ENCODE measurements around the gene EAF1. TPM values are rescaled to one million over a fixed set of nuclear protein-coding genes. Genes with fewer than 3 reads are reported as not detected.

The EAF1 gene
- total RNA-seq, 6 experiments from 2014 or later = 11.6 to 27.7 (median 17.1) TPM

- intact Hi-C loops (cut with DNase I) = no loop called here
These were observed 59.6 kb downstream of the EAF1 start for GRCh38 chr3:15486979-15487378.

DNA sequence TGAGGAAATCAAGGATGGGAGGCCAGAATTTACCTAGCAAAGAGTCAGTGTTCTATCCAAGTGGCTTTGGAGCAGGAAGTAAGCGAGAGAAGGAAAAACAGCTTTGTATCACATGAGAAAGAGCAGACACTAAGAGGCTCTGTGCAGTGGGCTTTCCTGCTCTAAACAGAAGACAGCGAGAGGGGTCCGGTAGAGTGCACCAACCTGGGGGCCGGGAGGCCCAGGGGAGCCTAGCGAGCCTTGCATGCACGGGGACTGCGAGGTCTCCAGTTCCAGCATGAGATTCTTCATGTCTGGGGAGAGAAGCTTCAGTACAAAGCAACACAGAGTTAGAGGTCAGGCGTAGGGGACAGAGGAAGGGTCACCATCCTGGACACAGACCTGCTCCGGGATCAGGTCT is 60.6 kb downstream of the EAF1 start:
- ATAC-seq = no peak
- WGBS (ENCODE audit: insufficient coverage, low coverage, low lambda C conversion rate, missing lambda C conversion rate) = 97% methylated on average over 6 of the region's 9 CpGs
- no peak overlapping the region for H3K4me3 ChIP-seq
- DNase-seq = no peak
- no peaks in the 10 kb centered on the region for H3K36me3 ChIP-seq
- H3K9me3 ChIP-seq = no peaks in the 10 kb centered on the region
- intact Hi-C loops (cut with DNase I) = no loop called here
- no peaks in the 10 kb centered on the region for H3K4me1 ChIP-seq
- no peaks in the 10 kb centered on the region for H3K27me3 ChIP-seq
- no peak overlapping the region for H3K27ac ChIP-seq
- TF ChIP-seq POLR2A (IDR thresholded peaks at IDR 0.05) (no peak), CTCF (IDR thresholded peaks at IDR 0.05) (no peak)

More at GRCh38 chr3:15486979-15487378, 59.6 kb downstream of the EAF1 start:
- no peak for ATAC-seq
- 90% methylated on average over 3 of the region's 4 CpGs for WGBS (ENCODE audit: insufficient coverage, low coverage, low lambda C conversion rate, missing lambda C conversion rate)
- no peak for DNase-seq
- Histone ChIP-seq H3K27ac (no peak overlapping the region), H3K9me3 (no peaks in the 10 kb centered on the region), H3K36me3 (no peaks in the 10 kb centered on the region), H3K27me3 (no peaks in the 10 kb centered on the region), H3K4me3 (no peak overlapping the region), H3K4me1 (no peaks in the 10 kb centered on the region)
- no peak for TF ChIP-seq POLR2A (IDR thresholded peaks at IDR 0.05)
- no peak for TF ChIP-seq CTCF (IDR thresholded peaks at IDR 0.05)

GRCh38 chr3:15490158-15490557 is 62.8 kb downstream of the EAF1 start:
- Histone ChIP-seq H3K27me3 (no peaks in the 10 kb centered on the region), H3K9me3 (no peaks in the 10 kb centered on the region), H3K27ac (no peak overlapping the region), H3K4me1 (no peaks in the 10 kb centered on the region), H3K4me3 (no peak overlapping the region), H3K36me3 (no peaks in the 10 kb centered on the region)
- WGBS (ENCODE audit: insufficient coverage, low coverage, low lambda C conversion rate, missing lambda C conversion rate) = 41% methylated on average over 2 of the region's 2 CpGs
- ATAC-seq (peak in 2 of 4 donors; percentile 15 to 30), DNase-seq (no peak)
- intact Hi-C loops (cut with DNase I) = no loop called here
- no peak for TF ChIP-seq POLR2A (IDR thresholded peaks at IDR 0.05)
- no peak for TF ChIP-seq CTCF (IDR thresholded peaks at IDR 0.05)

DNA sequence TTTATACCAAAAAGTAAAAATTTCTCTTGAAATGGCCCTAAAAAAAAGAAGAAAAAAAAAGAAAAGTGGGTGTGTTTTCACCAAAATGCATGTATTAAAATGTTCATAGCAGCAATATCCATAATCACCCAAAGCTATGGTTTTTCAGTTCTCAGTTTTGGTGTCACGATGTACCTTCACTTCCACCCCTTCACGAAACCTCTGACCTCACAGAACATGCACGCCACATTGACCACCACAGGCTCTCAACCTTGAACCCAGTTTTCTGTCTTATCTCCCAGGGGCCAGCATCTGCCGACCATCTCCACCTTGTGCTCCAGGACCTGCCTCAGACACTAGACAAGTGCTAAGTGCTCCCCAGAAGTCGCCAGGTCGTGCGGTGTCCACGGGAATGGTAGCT is 63.7 kb downstream of the EAF1 start:
- DNase-seq = no peak
- no peak overlapping the region for H3K27ac ChIP-seq
- WGBS (ENCODE audit: insufficient coverage, low coverage, low lambda C conversion rate, missing lambda C conversion rate) = 93% methylated on average over 8 of the region's 8 CpGs
- no peak for ATAC-seq
- H3K4me3 ChIP-seq = no peak overlapping the region
- H3K36me3 ChIP-seq = no peaks in the 10 kb centered on the region
- intact Hi-C loops (cut with DNase I) = no loop called here
- no peaks in the 10 kb centered on the region for H3K9me3 ChIP-seq
- no peaks in the 10 kb centered on the region for H3K27me3 ChIP-seq
- no peaks in the 10 kb centered on the region for H3K4me1 ChIP-seq
- TF ChIP-seq CTCF (IDR thresholded peaks at IDR 0.05) (no peak), POLR2A (IDR thresholded peaks at IDR 0.05) (no peak)

Small RNA genes within 50 kb of the gene (small RNA-seq; reads per million reads assigned to genes)
- gene RNU6-1024P = 0 reads per million in 2 experiments

Other genes starting within 250 kb of the EAF1 start
- 10 to 100 TPM; 20.1 to 32.8 (median 23.1) TPM for gene CAPN7, start 221.4 kb upstream of the EAF1 start, total RNA-seq
- gene SH3BP5, start 95.0 kb upstream of the EAF1 start, total RNA-seq = 10 to 100 TPM in 4 of 6 experiments, 1 to 10 TPM in 2; 8.9 to 19.2 (median 13.8) TPM
- 1 to 10 TPM; 5.3 to 7.5 (median 6.2) TPM for gene METTL6, start 54 bp upstream of the EAF1 start, total RNA-seq
- gene COLQ, start 94.1 kb downstream of the EAF1 start, total RNA-seq = 1 to 10 TPM in 2 of 6 experiments, under 1 TPM in 4; 0.25 to 1.2 (median 0.83) TPM
- gene HACL1, start 174.0 kb downstream of the EAF1 start, total RNA-seq = 10 to 100 TPM; 28.9 to 37.4 (median 32.9) TPM
- gene BTD, start 174.1 kb downstream of the EAF1 start, total RNA-seq = 10 to 100 TPM; 47.5 to 70.3 (median 54.5) TPM